Hepatic stellate cell (primary cell): ENCODE measurements around the gene OPTN.
"Not testable (repeated sequence)": the region's sequence is repeated elsewhere in the genome, so short reads cannot be mapped to it uniquely, and the experiment has no call there.

ENCODE experiments used
- DNase-seq: peaks from one replicate; pipeline ENCODE4 v3.0.0; 2011; ENCODE audit warnings: low spot score

Gene OPTN

DNA sequence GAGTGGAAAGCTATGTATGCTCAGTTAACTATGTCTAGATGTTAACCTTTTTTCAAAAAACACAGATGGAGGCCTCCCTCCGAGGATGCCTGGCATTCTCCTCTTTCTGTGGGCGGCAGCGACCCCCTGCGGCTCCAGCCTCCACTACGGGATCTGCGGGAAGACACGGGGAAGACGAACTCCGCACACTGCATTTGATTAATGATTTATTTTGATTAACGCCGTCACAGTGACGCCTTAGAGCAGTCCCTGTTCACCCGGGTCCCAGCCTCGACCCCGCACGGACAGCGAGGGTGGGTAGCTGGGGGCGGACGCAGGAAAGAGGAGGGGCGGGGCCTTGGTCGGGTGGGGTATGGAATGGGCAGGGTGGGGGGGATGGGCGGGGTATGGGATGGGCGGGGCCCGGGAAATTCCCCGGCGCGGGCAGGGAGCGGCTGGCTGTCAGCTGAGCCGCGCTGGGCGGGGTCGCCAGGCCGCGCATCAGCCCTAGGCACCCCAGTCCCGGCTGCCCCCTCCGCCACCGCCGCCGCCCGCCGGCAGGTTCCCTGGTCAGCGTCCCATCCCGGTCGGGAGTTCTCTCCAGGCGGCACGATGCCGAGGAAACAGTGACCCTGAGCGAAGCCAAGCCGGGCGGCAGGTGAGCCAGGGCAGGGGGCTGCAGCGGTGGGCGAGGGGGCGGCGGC is at the start of gene OPTN:
TSS of gene OPTN (plus strand) at position 498 of the 683 bp plus-strand sequence. CDS start 8,960 bp downstream, outside the sequence.
- peak; percentile 87 for DNase-seq

DNA sequence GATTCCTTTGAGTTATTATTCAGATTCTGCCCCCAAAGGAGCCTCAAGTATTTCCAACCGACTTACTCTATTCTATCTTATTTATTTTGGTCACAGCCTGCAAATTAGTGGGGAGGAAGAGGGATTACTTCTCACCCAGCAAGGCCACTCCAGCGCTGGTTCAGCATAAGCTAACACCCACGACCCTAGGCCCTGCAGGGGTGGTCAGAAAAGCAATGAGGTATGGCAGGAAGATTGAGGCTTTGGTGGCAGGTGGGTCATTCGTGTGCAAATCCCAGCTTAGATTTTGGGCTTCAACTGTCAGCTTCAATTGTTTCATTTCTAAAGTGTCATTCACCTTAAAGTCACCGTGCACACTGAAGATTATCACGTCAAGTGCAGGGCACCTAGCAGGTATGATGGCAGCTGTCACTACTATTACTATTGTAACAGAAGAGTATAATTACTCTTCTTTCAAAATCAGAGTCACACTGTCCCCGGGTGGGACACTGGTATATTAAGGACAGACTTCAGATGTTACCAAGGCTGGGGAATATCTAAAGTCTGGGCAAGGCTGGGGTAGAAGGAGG is 48.8 kb upstream of the OPTN start:
- no peak for DNase-seq

DNA sequence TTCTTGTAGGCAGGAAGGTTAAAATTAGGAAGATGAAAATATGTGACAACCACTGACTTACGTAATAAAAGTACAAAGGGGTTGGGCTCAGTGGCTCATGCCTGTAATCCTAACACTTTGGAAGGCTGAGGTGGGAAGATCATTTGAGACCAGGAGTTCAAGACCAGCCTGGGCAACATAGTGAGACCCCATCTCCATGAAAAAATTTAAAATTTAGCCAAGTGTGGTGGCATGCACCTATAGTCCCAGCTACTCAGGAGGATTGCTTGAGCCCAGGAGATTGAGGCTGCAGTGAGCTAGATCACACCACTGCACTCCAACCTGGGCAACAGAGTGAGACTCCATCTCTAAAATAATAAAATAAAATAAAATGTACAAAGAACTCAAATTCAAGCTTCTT is 46.8 kb upstream of the OPTN start:
- not testable (repeated sequence) for DNase-seq

DNA sequence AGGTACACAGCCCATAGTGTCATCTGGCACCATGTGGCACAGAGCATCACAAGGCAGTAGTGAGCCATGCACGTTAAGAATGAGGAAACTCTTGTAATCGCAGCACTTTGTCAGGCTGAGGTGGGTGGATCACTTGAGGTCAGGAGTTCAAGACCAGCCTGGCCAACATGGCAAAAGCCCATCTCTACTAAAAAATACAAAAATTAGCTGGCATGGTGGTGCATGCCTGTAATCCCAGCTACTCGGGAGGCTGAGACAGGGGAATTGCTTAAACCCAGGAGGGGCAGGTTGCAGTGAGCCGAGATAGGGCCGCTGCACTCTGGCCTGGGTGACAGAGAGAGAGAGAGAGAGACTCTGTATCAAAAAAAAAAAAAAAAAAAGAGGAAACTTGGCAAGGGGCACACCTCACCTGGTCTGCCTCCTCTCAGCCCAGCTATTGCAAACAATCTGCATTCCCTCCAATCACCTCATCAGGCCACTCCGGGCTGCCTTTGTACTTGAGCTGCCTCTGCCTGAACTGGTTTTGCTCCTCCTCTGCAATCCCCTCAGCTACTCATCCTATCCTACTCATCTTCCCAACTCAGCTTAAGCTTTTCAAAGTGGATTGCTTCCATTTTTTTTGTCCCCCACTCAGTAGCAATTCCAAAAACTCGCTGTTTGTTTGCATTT is 46.0 kb upstream of the OPTN start:
- DNase-seq = no peak

DNA sequence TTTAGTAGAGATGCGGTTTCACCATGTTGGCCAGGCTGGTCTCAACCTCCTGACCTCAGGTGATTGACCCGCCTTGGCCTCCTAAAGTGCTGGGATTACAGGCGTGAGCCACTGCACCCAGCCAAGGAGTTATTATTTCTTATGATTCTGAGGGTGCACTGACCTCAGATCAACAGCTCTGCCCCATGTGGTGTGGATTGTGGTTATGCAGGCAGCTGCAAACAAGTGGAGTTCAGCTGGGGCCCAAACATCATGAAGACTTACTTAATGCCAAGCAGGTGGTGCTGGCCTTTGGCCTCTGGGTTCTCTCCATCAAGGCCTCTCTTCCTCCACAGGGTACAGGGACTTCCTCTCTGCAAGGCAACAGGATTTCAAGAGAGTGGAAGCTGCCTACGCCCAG is 45.1 kb upstream of the OPTN start:
- DNase-seq = no peak

DNA sequence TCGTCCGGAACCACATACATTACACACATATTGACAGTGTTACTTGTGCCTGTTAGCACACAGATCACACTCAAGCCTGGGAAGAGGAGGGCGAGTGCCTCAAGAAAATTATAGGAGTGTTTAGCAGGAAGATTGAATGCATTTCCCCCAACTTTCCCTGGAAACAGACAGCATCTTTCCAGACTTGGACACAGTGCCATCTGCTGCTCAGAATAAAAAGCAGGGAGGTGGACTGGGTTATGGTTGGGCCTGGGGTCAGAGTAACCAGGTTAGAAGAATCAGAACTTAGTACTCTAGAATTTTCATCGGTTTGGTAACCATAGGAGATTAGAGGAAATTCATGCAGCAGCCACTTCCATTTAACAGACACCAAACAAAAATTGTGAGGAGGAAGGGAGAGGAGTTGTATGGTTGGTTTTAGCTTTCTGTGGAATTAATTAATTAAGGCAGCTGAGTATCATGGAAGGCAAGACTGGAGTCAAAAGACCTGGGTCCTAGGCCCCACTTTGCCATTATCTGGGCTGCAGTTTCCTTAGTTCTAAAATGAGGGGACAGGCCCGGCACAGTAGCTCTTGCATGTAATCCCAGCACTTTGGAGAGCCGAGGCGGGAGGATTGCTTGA is 43.4 kb upstream of the OPTN start:
- DNase-seq = peak; percentile 40

DNA sequence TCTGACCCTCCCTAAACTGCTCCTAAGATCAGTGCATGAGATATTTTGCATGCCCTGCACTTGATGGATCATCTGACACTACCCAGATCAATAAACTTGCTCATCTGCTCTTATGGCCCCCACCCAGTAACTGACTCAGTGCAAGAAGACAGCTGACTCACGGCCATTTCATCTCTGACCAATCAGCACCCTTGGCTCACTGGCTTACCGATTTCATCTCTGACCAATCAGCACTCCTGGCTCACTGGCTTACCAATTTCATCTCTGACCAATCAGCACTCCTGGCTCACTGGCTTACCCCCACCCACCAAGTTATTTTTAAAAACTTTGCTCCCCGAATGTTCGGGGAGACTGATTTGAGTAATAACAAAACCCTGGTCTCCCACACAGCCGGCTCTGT is 37.2 kb upstream of the OPTN start:
- no peak for DNase-seq

DNA sequence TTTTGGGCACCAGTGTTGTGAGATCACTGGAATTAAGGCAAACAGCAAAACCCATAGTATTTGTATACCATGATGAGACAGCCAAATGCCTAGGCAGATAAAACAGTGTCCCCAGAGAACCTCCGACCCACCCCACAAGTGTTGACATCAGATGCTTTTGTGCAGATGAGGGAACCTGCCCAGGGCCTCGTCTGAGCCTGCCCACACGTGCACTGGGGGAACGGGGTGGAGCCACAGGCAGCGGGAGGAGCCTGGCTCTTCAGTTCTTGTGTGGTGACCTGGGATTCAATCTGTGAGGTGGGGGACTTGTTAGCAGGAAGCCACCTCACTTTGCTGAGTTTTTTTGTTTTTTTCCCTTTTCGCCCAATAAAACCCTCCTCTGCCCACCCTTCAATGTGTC is 33.4 kb upstream of the OPTN start:
- DNase-seq = no peak

DNA sequence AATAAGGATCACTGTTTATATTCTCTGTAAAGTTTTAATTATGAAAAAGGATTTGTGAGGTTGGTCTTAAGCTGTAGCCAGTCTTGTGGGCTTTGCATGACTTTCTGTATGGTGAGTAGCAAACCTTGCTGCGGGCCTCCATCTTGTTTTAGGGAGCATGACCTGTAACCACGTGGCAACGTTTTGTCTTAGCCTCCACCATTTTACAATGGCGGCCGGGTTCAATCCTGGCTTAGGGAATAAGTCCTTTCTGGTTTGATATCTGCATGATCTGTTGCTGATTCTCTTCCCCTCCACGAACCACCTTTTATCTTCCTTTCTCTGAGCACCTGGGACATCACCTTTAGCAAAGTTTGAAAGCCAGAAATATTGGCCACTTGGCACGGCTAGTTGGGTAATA is 32.5 kb upstream of the OPTN start:
- no peak for DNase-seq

DNA sequence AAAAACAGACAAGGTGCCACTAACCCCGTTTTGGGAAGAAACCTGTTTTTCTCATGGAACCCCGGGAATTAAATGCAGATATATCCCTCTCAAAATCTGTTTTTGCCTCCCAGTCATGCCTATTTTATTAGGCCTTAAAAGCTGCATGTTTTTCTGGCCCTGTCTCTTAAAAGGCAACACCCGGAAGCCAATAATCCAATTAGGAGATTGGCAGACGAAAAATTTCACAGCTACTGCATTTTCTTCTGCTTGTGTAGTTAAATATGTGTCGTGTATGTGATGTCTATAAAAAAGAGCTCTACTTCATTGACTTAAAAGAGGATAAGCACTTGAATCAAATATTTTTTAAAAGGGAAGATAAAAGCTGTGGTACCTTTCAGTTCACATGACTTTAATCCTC is 31.9 kb upstream of the OPTN start:
- DNase-seq = no peak

DNA sequence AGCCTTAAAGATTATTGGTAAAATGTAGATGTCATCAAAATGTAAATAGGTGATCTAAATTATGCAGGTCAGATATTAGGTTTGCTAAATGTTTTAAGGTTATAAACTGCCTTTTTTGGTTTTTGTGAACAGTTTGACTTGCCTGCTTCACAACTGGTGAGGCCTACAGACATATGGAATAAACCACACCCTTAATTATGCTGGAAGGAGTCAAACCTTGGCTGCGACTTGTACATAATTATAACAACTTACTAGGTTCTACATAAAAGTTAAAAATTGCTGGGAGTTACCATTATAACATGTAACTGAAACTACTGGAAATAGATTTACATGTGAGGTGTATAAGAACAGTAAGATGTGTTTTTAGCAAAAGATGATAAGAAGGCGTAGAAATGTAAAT is 31.5 kb upstream of the OPTN start:
- DNase-seq = no peak

DNA sequence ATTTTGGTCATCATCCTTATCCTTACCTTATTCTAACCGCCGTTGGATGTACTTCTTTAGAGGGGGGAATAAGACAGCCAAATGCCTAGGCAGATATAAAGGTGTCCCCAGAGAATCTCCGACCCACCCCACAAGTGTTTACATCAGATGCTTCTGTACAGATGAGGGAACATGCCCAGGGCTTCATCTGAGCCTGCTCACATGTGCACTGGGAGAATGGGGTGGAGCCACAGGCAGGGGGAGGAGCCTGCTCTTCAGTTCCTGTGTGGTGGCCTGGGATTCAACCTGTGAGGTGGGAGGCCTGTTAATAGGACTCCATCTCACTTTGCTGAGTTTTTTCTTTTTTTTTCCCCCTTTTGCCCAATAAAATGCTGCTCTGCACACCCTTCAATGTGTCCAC is 27.6 kb upstream of the OPTN start:
- no peak for DNase-seq

DNA sequence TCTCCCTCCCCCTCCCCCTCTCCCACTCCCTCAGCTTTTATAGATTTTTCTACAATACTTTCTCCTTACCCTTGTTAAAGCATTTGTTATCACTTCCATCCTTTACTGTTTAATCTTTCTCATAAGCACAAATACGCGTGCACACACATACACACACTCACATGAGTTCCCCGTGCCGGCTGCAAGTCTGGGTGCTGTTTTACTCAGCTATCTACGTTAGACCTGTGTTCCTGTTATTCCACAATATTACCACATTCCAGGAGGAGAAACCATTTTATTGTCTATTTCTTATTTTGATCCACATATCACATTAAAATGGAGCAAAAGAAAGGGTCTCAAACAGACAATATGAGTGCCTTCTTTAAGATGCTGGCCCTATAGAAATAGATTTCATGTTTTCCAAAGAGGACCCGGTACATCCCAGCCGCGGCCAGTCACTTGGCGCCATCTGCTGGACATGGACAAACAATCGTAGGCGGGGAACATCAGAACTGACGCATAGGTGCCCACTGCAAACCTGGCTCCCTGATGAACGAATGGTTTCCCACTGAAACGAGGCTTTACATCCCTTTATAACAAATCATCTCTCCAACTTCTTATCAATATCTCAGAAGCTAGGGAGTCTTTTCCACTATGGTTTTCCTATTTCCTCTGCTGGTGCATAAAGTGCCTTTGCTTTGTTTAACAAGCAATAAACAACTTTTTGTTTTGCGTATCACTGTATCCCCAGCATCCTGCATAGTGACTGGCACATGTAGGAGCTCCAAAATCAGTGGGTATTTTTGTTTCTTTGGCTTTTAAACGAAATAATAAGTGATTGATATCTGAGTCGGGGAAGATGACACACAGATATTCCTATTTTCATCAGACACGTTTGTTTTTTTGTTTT is 25.2 kb upstream of the OPTN start:
- peak; percentile 72 for DNase-seq

DNA sequence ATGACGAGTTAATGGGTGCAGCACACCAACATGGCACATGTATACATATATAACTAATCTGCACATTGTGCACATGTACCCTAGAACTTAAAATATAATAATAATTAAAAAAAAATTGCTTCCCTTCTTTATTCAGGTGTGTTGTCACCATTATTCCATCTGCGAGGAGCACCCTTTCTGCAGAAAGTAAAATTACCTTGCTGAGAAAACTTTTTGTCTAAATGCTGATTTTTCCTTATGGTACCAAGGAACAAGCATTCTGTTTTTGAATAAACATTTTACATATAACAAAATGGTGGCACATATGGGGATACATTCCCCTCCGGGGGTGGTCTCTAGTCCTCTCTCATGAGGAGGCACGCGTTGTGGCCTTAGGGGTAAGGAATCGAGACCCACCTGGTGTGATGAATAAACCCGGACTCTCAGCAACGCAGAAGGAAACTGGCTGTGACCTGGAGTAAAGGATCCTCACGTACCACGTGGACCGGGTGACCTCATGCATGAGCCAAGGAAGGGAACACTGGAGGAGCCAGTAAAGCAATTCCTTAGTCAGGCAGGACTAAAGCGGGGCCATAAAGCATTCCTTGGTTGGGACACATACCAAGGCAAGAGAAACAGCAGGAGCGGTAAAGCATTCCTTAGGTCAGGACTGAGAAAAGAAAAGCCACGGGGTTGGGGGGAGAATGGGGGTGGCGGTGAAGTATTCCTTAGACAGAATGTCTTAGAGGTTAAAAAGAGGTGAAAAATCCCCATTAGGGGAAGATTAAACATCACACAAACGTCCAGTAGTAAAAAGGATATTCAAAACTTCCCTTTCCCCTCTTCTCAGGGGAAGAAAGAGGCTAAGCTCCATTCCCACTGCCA is 20.8 kb upstream of the OPTN start:
- peak; percentile 31 for DNase-seq

DNA sequence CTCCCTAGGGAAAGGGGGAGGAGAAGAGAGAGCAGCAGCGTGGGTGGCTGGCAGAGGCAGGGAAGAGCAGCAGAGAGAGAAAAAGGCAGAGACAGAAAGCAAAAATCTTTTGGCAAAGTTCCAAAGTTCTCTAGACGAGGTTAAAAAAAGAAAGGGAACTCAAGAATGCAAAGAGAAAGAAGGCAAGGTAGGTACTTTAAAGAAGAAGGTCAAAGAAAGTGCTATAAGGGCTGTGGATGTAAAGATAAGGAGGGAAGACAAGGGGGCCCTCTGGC is 20.2 kb upstream of the OPTN start:
- DNase-seq = no peak

DNA sequence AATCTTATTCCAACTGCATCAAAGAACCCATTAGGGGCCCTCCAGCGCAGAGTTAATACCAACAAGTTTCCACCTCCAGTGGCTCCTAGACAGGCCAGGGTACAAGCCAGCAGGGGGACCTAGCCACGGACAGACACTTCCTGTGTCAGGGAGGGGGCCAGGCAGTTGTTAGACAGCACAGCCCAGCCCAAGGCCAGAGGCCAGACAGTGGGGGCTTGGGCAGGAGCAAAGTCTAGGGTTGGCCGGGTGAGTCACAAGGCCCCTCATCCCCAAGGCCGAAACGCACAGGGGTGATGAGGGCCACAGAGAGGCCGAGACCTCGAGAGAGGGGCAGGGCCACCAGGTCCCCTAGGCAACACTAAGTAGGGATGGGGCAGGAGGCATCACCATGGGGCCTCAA is 19.3 kb upstream of the OPTN start:
- DNase-seq = no peak

DNA sequence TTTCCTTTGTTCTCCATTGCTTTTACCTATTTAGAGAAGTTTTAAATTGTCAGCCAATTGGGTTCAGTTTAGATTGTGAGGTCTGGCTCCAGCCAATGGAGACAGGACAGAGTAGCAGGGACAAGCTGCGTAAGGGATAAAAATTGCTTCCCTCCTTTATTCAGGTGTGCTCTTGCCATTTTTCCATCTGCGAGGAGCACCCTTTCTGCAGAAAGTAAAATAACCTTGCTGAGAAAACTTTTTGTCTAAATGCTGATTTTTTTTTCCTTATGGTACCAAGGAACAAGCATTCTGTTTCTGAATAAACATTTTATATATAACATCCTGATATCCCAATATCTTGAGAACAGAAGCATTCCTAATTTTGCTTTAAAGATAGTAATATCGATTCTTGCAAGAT is 16.3 kb upstream of the OPTN start:
- DNase-seq = not testable (repeated sequence)

DNA sequence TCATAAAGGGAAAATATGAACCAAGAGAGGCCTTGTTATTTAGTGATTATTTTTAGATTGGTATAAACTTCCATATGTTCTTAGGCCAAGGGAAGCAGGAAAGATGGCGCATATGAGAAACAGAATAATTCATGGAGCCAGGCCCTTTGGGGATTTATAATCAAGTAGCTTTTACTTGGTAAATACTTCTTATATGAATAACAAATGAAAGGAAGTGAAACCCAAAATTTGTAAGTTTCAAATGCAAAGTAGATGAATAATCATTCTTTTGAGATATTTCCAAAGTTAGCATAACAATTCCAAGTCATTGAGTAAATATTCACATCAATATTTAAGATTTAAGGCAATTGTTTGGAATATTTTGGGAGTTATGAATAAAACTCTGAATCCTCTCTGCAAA is 13.9 kb upstream of the OPTN start:
- no peak for DNase-seq

DNA sequence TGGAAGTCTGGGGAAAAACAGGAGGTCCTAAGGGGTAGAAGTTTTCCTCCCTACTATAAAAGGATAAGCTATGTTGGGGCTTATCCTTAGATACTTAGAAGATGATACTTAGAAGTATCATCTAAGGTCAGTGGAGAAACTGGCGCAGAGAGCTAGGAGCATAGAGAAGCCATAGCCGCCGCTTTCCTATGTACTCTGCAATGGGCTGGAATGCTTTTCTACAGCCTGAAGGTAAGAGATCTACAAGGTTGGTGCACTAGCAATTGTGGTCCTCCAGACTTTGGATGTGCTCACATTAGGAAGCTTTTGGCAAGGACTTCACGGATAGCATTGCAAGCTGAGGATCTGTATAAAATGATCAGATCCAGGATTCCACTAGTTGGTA is 12.4 kb upstream of the OPTN start:
- DNase-seq = no peak

DNA sequence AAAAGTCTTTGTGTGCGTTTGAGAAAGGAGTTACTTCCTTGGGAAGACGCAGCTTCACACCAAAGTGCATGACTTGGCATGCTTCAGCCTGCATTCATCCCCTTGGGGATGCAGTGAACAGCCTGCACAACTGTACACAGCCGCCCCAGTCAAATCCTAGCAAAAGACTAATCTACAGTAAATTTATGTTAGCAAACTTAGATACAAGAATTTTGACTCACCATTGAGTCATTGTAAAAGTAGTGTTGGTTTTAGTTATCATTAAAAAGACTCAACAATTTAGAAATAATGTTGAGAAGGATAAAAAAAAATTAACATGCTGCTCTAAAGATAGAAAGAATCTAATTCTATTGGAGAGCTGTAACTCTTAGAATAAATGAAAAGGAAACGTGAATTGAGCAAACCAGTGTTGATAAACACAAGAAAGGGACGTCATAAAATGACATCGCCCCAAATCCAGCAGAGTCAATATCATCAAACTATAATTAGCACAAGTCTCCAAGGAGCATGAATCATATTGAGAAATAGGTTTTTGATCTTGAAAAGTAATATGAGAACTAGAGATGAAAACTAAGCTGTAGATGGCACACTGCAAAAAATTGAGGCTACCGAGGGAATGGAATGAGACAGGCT is 11.9 kb upstream of the OPTN start:
- DNase-seq = peak; percentile 63

DNA sequence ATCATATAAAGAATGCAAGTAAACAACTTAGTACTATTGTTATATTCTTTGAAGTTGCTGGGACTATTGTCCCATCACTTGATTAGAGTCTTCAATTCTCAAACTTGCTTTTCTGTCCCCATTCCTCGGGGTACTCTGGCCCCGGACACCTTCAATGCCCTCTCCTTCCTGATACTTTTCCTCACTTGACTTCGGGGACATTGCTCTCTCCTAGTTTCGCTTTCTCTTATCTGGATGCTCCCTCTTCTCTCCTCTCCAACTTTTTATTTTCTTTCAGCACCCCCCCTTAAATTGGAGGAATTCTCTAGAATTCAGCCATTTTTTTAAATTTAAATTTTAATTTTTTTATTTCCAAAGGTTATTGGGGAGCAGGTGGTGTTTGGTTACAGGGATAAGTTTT is 10.6 kb upstream of the OPTN start:
- no peak for DNase-seq
